HG03469 (cell line): ENCODE data around the gene TUBA4B.
A peak's percentile ranks its signal among the peaks of the same experiment; 100 is the strongest.

Source experiments
- ATAC-seq: cut with Tn5 transposase; IDR thresholded peaks from one replicate; pipeline ENCODE4 v1.9.1; 2021; ENCODE audit warnings: mild to moderate bottlenecking, moderate library complexity, moderate number of reproducible peaks; ENCODE audit not compliant: unreplicated experiment

Gene TUBA4B

DNA sequence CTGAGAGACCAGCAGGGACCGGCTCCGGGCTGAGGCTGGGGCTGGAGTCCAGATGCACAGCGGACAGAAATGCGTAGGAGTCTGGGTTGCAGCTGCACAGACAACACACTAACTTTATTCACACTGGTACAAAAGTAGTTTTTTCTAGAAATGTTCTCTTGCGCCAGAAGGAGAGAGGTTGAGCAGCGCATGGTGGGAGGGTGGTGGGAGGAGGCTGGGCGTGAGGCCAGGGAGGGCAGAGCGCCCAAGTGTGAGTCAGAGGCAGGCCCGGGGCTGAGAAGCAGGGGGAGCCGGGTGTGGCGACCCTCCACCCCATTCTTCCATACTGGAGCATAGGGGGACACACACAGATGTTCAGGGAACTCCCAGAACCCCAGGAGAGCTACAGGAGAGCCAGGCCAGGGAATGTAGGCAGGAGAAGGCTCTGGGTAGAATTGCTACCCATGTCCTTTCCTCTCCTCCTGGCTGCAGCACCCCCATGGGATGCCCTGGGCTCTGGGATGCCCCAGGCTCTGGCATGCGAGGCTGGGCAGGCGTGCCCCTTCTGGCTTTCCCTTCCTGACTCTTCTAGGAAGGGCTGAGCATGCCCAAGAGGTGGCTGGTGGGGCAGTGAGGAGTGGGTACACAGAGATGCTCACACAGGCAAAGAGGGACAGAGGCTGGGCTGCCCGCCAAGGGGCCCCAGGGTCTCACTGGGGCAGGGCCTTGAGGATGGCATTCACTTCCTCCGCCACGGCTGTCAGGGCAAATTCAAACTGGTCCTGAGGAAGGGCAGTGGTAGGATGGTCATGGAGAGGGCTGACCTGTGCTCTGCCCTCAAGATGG is 36.7 kb downstream of the TUBA4B start:
- ATAC-seq = no peak

DNA sequence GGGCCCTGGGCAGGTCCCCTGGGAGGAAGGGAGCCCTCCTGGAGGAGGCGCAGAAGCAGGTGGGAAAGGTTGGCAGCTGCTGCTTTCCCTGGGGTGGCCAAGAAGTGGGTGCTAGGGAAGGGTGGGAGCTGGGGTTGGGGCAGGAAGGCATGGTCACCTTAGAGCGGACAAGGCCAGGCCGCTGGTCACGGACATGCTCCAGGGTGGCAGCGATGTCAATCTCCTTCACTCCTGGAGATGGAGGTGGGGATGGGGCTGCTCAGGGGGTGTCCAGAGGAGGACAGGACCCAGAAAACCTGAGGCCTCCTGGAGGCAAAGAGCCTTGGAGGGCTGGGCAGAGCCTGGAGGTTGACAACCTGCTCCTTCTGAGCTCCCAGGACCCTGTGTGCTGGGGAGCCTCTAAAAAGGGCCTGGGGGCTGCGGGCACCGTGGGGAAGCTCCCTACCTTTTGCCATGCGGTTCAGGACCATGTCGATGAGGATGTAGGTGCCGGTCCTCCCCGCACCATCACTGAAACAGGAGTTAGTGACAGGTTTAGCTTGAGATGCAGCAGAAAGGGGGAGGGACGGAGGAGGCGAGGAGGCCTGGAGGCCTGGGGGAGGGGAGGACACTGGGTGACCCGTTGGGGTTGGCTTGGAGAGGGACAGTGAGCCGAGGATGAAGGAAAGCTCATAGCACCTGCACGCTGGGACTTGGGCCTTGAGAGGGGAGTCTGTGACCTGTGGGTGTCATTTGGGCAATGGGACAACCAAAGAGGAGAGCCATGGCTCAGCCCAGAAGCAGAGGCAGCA is 37.5 kb downstream of the TUBA4B start:
- no peak for ATAC-seq

DNA sequence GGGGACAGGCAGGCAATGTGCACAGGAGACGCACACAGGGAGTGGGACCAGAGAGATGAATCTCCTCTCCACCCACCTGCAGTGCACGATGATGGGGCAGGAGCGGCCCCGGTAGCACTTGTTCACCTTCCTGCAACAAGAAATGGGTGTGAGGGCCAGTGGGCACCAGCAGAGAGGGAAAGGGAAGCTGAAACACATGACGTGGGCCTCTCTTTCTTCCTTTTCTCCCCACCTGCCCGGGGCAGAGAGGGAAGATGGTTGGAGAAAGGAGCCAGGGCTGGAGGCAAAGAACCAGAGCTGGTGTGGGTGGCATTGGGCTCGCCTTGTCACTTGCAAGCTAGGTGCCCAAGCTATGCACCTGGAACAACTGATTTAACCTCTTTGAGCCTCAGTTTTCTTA is 38.4 kb downstream of the TUBA4B start:
- ATAC-seq = no peak

DNA sequence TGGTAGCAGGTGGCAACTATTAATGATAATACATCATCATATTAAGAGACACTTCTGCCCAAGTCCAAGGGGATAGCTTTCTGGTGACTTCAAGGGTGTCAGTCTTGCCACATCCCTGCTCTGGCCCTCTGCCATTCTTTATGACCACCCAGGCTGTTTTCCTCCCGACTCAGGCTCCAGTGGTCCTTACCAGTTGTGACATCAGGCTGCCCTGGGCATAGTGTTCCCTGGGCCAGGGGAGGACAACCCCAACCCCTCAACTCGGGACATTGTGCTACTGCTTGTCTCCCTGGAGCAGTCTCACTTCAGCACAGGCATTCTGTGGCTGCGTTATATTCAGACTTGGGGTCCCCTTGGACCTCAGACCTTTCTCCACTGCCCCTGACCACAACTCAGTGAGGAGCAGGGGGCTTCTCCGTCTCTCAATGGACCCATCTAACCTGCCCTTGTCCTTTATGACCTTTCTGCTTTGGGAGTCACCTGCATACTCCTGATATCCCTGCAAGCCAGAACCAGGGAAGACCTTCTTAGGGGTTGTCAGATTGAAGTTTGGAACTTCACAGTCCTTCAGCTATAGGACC is 39.0 kb downstream of the TUBA4B start:
- ATAC-seq = no peak

DNA sequence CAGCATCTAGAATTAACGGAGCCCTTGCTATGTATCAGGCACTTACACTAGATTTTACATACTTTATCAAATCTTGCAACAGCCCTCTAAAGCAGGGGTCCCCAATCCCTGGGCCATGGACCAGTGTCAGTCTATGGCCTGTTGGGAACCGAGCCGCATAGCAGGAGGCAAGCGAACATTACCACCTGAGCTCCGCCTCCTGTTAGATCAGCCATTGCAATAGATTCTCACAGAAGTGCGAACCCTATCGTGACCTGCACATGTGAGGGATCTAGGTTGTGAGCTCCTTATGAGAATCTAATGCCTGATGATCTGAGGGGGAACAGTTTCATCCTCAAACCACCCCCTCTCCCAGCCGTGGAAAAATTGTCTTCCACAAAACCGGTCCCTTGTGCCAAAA is 39.6 kb downstream of the TUBA4B start:
- no peak for ATAC-seq

DNA sequence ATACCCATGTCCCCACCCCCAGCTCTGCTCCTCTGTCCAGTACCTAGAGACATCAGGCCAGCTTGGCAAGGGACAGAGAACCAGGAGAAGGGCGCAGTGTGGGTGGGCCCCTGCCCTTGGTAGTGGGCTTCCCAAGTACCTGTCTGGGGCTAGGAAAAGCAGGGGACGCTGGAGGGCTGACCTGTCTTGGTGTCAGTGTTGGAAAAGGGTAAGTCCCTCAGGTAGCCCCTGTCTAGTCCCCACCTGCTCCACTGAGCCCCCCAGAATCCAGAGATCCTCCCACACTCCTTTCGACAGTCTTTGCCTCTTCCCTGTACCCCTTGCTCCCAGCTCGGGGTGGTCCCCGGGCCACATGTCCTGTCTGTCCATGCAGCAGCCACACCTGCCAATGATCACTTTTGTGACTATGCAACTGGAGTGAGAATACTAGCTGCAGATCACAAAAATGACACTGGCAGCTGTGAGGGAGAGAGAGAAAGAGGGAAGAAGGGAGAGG is 40.7 kb downstream of the TUBA4B start:
- no peak for ATAC-seq

DNA sequence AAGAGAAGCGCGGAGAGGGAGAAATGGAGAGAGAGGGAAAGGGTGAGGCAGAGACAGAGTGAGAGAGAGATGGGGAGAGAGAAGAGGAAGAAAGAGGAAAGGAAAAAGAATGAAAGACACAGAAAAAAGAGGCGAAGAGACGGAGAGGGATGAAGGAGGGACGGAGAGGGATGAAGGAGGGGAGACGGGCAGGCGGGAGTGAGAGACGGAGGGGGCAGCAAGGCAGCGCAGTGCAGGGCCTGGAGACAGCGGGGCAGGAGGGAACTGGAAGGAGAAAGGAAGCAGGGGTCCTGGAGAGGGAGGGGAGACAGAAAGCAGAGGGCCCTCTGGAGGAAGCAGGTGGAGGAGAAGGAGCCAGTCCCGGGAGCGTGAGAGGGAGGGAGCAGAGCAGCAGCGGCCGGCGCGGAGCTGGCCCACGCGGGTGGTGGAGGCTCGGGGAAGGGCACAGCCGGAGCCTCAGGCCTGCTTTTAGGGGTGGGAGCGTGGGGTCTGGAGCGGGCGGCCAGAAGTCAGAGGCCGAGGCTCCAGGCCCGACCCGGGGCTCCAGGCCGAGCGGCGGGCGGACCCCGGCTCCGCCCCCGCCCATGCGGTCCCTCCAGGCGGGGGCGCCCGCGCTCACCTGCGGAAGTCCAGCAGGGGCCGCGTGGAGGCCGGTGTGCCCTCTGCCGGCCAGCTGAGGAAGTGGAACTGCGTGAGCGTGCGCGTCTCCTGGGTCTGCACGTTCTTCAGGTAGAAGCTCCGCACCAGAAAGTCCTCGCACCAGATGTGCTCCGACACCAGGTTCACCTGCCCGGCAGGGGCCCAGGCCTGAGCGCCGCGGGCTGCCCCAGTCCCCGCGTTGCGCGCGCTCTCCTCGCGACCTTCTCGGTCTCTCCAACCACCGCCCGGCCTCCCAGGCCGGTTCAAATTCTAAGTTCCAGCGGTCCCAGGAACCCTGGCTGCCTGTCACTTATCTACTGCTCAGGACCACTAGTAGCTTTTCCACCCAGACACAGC is 41.6 kb downstream of the TUBA4B start:
- ATAC-seq = peak; percentile 80

DNA sequence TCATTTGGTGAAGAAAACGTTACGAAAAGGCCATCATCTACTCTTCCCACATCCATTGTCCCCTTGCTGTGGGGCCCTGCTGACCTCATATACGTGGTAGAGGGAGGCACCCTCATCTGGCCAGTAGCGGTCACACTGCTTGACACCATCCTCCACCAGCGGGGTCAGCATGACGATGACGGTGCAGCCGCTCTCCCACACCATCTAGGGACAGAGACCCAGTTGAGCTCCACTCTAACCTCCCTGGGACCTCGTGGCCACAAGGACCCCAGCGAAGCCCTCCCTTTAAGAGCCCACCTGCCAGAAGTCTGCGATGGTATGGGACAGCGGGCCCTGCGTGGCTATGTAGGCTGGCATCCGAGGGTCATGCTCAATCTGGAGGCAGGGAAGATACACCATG is 43.1 kb downstream of the TUBA4B start:
- no peak for ATAC-seq

DNA sequence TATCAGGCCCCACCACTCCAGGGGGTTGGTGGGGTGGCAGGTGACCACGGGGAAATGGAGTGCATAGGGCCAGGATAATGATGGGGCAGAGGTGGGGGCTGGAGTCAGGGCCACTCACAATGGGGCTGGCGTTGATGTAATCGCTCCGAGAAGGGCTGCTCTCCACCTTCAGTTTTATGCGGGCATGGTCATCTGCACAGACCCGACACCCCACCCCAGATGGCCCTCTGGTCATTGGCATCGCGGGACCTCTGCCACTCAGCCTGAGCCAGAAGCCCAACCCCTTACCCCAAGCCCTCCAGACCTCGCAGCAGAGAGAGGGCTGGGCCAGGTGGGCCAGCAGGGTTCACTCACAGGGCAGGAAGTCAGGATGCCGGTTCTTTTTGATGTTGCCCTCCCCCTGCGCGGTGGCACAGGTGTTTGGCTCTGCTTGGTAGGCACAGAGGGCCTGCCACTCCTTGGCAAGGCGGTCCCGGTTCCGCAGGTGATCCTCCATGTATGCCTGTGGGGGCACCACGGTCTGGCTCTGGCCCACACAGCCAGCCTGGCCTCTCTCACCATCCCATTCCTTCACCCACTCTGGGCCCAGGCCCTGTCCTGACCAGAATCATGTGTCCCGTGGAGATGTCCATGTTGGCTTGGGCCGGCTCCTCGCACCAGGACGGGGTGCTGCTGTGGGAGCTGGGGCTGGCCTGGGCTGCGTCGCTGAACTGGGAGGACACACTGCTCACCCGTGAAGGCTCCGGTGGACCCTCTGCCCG is 43.8 kb downstream of the TUBA4B start:
- ATAC-seq = no peak

DNA sequence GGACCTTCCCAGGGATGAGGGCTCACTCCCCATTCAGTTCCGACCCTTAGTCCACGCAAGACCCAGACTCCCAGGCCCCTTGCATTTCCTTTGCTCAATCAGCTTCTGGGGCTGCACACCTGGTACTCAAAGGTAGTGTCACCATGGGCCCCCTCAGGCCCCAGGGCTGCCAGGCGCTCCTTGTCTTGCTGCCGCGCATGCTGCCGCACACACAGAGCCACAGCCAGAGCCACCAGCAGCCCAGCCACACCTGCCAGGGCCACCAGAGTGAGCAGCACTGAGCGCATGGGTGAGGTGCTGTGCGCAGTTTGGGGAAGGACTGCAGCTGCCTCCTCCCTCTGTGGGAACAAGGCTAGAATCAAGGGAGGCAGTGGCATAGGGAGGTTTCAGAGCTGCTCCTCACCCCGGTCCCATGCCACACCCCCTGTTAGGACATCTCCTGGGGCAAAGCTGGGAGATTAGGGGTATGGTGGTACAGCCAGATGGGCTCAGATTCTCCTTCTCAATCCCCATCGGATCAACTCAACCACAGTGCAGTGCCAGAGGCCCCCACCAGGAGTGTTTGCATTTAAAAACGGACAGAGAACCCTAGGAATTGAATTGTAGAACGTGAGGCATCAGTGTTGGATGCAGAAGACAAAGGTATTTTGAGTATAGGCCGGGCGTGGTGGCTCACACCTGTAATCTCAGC is 44.9 kb downstream of the TUBA4B start:
- ATAC-seq = no peak

DNA sequence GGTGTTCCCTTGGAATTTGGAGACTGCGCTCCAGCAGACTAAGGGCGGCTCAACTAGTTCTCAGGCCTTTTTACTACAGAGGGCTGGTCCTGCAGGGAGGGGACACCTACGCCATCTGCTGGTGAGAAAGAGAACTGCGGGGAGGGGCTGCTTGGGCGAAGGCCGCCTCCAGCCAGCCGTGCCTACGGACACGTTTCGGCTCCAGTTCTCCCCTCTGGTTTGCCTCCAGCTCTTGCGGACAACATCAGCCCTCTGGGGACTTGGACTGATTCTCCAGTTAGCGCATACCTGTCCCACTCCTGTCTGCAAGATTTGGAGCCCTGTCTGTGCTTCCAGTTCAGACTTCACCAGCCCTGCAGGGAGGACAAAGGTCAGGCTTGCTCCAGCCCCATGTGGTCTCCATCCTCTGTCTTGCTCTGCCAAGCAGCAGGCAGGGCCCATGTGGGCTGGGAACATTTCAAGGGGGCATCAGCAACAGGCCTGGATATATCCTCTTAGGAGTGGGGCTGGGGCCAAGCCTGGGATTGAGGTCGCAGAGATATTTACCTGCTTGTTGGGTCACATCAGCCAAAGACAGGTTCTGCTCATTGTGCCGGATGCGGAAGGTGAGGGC is 45.8 kb downstream of the TUBA4B start:
- ATAC-seq = no peak

DNA sequence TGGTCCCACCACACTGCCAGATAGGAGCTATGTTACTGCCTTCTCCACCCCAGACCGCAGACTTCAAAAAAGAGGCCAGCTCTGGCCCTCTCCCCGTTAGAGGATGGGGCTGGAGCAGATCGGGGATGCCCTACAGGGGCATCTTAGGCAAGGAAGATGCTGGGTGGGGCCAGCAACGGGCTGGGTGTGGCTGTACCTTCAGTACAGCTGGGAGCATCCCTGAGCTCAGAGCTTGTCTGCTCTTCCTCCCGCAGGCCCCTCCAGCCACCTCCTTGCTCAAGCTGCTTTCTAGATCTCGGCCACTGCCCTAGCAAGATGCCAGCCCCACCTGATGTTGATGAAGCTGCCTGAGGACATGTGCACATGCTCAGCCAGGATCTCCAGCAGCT is 46.3 kb downstream of the TUBA4B start:
- no peak for ATAC-seq

DNA sequence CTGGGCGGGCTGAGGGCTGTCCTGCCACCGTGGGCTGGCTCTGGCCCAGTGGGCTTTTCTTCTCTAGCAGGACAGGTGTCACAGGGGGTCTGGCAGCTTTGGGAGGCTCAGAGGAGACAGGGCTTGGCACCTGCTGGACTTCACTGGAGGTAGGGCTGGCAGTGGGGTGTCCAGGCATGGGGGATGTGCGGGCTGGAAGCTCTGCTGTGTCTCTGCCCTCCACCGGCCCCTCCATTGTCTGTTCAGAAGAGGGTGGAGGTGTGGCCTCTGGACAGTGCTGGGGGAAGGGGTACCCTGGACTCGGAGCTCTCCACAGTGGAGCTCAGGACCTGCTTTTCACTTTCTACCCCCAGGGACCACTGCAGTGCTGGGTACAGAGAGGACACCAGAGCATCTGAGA is 47.0 kb downstream of the TUBA4B start:
- no peak for ATAC-seq

DNA sequence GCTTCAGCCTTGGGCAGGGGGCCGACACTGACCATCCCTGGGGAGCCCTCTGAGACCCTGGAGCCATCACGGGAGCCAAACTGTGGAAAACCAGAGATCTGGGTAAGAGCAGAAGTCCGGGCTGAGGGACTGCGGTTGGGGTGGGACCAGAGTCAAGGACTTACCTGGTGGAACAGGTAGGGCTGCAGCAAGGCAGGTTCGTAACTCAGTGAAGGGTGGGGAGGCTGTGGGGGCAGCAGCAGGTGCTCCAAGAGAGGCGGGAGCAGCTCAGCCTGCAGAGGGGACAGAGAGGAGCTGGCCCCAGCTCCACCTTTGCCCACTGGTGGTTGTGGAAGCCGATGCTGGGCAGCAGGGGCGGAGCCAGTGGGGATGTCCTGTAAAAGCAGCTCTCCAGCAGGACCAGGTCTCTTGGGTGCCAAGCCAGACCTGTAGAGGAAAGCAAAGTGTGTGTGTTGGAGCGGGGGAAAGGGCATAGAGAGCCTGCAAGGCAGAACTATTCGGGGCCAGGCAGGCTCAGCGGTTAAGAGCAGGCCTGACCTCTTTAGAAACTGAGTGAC is 49.4 kb downstream of the TUBA4B start:
- ATAC-seq = no peak

DNA sequence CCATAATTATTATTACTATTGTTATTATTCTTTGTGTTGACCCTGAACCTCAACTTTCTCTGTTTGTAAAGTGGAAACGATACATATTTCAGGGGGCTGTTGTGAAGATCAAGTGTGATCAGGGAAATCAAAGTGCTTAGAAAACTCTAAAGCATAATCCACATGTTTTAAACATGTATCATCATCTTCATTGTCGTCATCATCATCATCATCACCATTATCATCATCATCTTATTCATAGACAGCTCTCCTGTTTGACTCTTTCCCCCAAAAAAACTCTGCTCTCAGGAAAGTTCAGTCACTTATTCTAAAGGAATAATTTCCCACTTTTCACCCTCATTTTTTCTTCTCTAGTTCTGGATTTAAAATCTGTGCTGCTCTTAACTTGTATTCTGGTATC is 51.2 kb downstream of the TUBA4B start:
- ATAC-seq = no peak

DNA sequence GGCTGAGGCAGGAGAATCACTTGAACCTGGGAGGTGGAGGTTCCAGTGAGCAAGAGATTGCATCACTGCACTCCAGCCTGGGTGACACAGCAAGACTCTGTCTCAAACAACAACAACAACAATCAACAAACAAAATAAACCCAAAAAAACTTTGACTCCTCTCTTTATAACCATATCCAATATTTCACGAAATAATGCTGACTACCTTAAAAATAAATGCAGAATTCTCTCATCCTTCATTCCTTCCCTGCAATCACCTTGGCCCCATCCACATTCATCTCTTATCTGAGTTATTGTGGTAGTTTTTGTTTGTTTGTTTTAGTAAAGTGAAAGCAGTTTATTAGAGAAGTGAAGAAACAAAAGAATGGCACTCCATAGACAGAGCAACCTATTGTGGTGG is 53.0 kb downstream of the TUBA4B start:
- no peak for ATAC-seq

DNA sequence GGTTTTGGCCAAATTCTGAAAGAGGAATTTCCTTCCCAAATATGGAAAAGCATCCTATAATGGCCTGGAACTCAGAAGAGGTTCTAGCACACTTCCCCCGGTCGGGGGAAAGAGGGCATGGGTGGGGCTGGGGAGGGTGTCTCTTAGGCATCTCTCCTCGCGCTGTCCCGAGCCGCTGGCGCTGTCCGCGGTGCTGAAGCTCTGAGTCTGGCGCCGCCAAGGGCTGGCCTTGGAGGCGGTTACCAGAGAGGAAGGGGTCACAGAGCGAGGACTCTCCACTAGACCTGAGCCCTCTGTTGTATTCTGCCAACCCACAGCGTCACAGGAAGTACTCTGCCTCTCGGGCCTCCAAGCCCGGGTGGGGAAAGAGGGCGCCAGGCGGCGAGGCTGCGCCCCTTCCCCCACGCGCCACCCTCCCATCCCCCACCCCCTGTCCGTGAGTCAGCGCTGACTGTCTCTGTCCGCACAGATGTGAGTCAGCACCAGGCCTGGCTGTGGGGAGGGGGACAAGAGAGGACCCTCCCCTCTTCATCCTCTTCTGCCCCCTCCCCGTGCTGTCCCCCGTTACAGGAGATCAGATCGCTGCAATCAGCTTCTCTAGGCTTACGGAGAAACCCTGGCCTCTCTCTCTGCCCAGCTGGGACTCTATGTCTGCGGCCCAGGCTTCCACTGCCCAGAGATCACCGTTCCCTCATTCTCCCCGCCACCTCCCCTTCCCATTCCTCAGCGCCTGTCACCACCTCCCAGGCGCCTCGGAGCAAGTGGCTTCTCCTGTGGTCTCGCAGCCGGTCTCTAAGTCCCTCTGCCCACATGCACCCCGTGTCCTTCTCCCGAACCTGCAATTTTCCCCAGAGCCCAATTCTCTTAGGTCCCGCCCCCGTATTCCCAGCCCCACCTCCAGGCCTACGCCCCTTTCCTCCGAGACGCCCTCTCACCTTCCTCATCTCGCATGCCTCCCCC is 55.4 kb downstream of the TUBA4B start:
- ATAC-seq = no peak
